SK-N-SH treated with all-trans-retinoic acid at 6 μM for 48 hours (cell line): ENCODE measurements around the gene MTRF1.
"Not testable (repeated sequence)": the region's sequence is repeated elsewhere in the genome, so short reads cannot be mapped to it uniquely, and the experiment has no call there.

ENCODE experiments used
- ATAC-seq: fragments of 200-7000 bp; cut with Tn5 transposase; 3 replicates; pipeline ENCODE4 v1.9.1; 2020; ENCODE audit warnings: mild to moderate bottlenecking, moderate library complexity
- ARNTL ChIP-seq: fragments of 450-650 bp; formaldehyde crosslinking; IDR thresholded peaks from 2 replicates; pipeline ENCODE4 v1.5.0; 2020; ENCODE audit warnings: low read depth, mild to moderate bottlenecking, moderate library complexity, borderline replicate concordance
- BACH2 ChIP-seq: fragments of 250-450 bp; sonication (Bioruptor Pico); IDR thresholded peaks from 2 replicates; pipeline ENCODE4 v1.9.0; 2021; ENCODE audit warnings: mild to moderate bottlenecking, borderline replicate concordance
- CSDC2 ChIP-seq: fragments of 250-450 bp; sonication (Bioruptor Pico); IDR thresholded peaks from 2 replicates; pipeline ENCODE4 v1.5.0; 2020; ENCODE audit warnings: mild to moderate bottlenecking, moderate library complexity
- CSRNP3 ChIP-seq: fragments of 250-450 bp; sonication (Bioruptor Pico); IDR thresholded peaks from 2 replicates; pipeline ENCODE4 v1.5.1; 2021; ENCODE audit warnings: mild to moderate bottlenecking, moderate library complexity
- ESRRG ChIP-seq: fragments of 250-450 bp; sonication (Bioruptor Pico); IDR thresholded peaks from 2 replicates; pipeline ENCODE4 v1.6.1; 2021; ENCODE audit warnings: mild to moderate bottlenecking
- GLIS3 ChIP-seq: fragments of 250-450 bp; sonication (Bioruptor Pico); IDR thresholded peaks from 2 replicates; pipeline ENCODE4 v1.5.0; 2020; ENCODE audit warnings: mild to moderate bottlenecking, moderate library complexity
- ISL1 ChIP-seq: fragments of 250-450 bp; sonication (Bioruptor Pico); IDR thresholded peaks from 2 replicates; pipeline ENCODE4 v2.1.2; 2022; ENCODE audit warnings: mild to moderate bottlenecking, moderate library complexity
- OSR1 ChIP-seq: fragments of 250-450 bp; sonication (Bioruptor Pico); IDR thresholded peaks from 2 replicates; pipeline ENCODE4 v1.8.0; 2022; ENCODE audit warnings: moderate library complexity, mild to moderate bottlenecking, inconsistent platforms
- PATZ1 ChIP-seq: fragments of 250-450 bp; sonication (Bioruptor Pico); IDR thresholded peaks from 2 replicates; pipeline ENCODE4 v1.8.0; 2020; ENCODE audit warnings: mild to moderate bottlenecking, moderate library complexity, borderline replicate concordance
- PPARA ChIP-seq: fragments of 250-450 bp; sonication (Bioruptor Pico); IDR thresholded peaks from 2 replicates; pipeline ENCODE4 v1.5.0; 2020; ENCODE audit warnings: mild to moderate bottlenecking, borderline replicate concordance
- RARB ChIP-seq: fragments of 250-450 bp; sonication (Bioruptor Pico); IDR thresholded peaks from 2 replicates; pipeline ENCODE4 v1.8.0; 2021; ENCODE audit warnings: mild to moderate bottlenecking, moderate library complexity
- SNAI2 ChIP-seq: fragments of 250-450 bp; sonication (Bioruptor Pico); IDR thresholded peaks from 2 replicates; pipeline ENCODE4 v1.5.0; 2020; ENCODE audit warnings: mild to moderate bottlenecking, moderate library complexity
- TCF4 ChIP-seq: fragments of 250-450 bp; sonication (Bioruptor Pico); IDR thresholded peaks from 2 replicates; pipeline ENCODE4 v1.8.0; 2021; ENCODE audit warnings: mild to moderate bottlenecking, moderate library complexity, borderline replicate concordance
- TSHZ2 ChIP-seq: fragments of 250-450 bp; sonication (Bioruptor Pico); IDR thresholded peaks from 2 replicates; pipeline ENCODE4 v1.5.0; 2020; ENCODE audit warnings: mild to moderate bottlenecking, moderate library complexity
- ZC3H10 ChIP-seq: fragments of 250-450 bp; sonication (Bioruptor Pico); IDR thresholded peaks from 2 replicates; pipeline ENCODE4 v1.5.1; 2021; ENCODE audit warnings: mild to moderate bottlenecking, moderate library complexity
- ZFP3 ChIP-seq: fragments of 250-450 bp; sonication (Bioruptor Pico); IDR thresholded peaks from 2 replicates; pipeline ENCODE4 v1.5.0; 2020; ENCODE audit warnings: mild to moderate bottlenecking, moderate library complexity
- ZNF565 ChIP-seq: fragments of 450-650 bp; formaldehyde crosslinking; conservative IDR thresholded peaks from 2 replicates; pipeline ENCODE4 v1.5.0; 2020; ENCODE audit warnings: low read depth, mild to moderate bottlenecking, moderate library complexity
- ZNF70 ChIP-seq: fragments of 450-650 bp; formaldehyde crosslinking; IDR thresholded peaks from 2 replicates; pipeline ENCODE4 v1.5.0; 2020; ENCODE audit warnings: mild to moderate bottlenecking, moderate library complexity
- ZNF8 ChIP-seq: fragments of 450-650 bp; formaldehyde crosslinking; IDR thresholded peaks from 2 replicates; pipeline ENCODE4 v1.5.0; 2020; ENCODE audit warnings: mild to moderate bottlenecking, moderate library complexity
- TF ChIP-seq, protein P1 (sequence below): fragments of 250-450 bp; sonication (Bioruptor Pico); IDR thresholded peaks from 2 replicates; pipeline ENCODE4 v1.5.1; 2020; ENCODE audit warnings: low read depth, mild to moderate bottlenecking, moderate library complexity

MTRF1 gene

DNA sequence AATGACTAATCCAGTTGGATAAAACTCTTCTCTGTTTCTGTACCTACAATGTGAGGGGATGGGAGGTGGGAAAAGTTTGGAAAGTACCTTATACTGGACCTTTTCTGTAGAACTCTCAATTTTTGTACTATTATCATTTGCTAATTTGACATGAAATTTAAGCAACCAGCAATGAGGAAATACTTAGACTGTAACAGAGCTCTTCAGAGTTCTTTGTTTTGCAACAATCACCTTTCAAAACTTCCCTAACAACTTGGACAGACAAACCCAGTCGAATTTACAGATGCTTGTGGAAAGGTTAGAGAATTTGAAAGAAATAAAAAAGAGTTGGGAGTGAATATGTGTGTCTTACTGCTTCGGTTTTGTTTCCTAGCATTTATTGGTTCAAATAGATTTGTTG is 85.8 kb downstream of the MTRF1 start:
- ATAC-seq = no peak
- TF ChIP-seq ZNF70 (CRISPR knock-in tag) (no peak), ZNF565 (no peak), TCF4 (no peak), ARNTL (CRISPR knock-in tag) (no peak), PATZ1 (CRISPR knock-in tag) (no peak), TSHZ2 (CRISPR knock-in tag) (no peak), ZNF8 (CRISPR knock-in tag) (no peak), BACH2 (CRISPR knock-in tag) (no peak), ESRRG (CRISPR knock-in tag) (no peak), ISL1 (CRISPR knock-in tag) (no peak), SNAI2 (CRISPR knock-in tag) (no peak), CSDC2 (CRISPR knock-in tag) (no peak), ZC3H10 (CRISPR knock-in tag) (no peak), OSR1 (CRISPR knock-in tag) (no peak), RARB (CRISPR knock-in tag) (no peak), GLIS3 (CRISPR knock-in tag) (no peak), ZFP3 (CRISPR knock-in tag) (no peak), CSRNP3 (CRISPR knock-in tag) (no peak), PPARA (no peak)
- TF ChIP-seq, protein P1, sequence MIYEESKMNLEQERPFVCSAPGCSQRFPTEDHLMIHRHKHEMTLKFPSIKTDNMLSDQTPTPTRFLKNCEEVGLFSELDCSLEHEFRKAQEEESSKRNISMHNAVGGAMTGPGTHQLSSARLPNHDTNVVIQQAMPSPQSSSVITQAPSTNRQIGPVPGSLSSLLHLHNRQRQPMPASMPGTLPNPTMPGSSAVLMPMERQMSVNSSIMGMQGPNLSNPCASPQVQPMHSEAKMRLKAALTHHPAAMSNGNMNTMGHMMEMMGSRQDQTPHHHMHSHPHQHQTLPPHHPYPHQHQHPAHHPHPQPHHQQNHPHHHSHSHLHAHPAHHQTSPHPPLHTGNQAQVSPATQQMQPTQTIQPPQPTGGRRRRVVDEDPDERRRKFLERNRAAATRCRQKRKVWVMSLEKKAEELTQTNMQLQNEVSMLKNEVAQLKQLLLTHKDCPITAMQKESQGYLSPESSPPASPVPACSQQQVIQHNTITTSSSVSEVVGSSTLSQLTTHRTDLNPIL = no peak

DNA sequence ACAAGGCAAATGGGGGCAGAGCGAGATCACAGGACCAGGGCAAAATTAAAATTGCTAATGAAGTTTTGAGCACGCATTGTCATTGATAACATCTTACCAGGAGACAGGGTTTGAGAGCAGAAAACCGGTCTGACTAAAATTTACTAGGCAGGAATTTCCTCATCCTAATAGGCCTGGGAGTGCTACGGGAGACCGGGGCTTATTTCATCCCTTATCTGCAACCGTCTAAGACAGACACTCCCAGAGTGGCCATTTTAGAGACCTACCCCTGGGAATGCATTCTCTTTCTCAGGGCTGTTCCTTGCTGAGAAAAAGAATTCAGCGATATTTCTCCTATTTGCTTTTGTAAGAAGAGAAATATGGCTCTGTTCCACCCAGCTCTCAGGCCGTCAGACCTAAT is 87.8 kb downstream of the MTRF1 start:
- not testable (repeated sequence) for ATAC-seq
